GM12891 (cell line): ENCODE measurements around the gene TRH.
"Not testable (repeated sequence)": the region's sequence is repeated elsewhere in the genome, so short reads cannot be mapped to it uniquely, and the experiment has no call there.

Experiments
- PAX5 ChIP-seq: IDR thresholded peaks from 2 replicates; pipeline ENCODE4 v1.6.1; 2011; ENCODE audit warnings: low read length, moderate library complexity, mild to moderate bottlenecking; ENCODE audit not compliant: insufficient read depth, severe bottlenecking
- POLR2A ChIP-seq: IDR thresholded peaks from 2 replicates; pipeline ENCODE4 v1.6.1; 2011; ENCODE audit warnings: low read depth, low read length, control low read depth
- POLR2AphosphoS5 ChIP-seq: IDR thresholded peaks from 2 replicates; pipeline ENCODE4 v1.6.1; 2011; ENCODE audit warnings: low read depth, low read length, control low read depth
- POU2F2 ChIP-seq: IDR thresholded peaks from 2 replicates; pipeline ENCODE4 v1.6.1; 2011; ENCODE audit warnings: low read depth, mild to moderate bottlenecking, control low read depth, low read length, moderate library complexity
- TAF1 ChIP-seq: IDR thresholded peaks from 2 replicates; pipeline ENCODE4 v1.6.1; 2011; ENCODE audit warnings: low read depth, low read length, control low read depth

DNA sequence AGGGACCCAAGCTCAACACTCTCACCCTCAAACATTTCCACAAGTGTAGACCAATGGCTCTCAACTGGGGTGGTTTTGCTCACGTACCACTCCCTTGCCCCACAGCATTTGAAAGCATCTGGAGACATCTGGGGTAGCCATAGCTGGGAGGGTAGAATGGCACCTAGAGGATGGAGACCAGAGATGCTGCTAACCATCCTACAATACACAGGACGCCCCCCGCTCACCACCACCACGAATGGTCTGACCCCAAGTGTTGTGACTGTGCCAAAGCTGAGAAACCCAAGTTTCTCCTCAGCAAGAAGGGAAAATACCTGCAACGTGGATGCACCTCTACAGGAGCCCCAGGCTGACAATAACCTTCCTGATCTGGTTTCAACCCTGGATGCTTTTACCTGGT, 24.7 kb downstream of the TRH start:
- TF ChIP-seq POLR2A, POLR2AphosphoS5, TAF1, POU2F2, PAX5: not testable (repeated sequence)
